AG04449 (cell line): ENCODE data around the gene WDR35.

Source experiments
- CTCF ChIA-PET: fragments of 350-600 bp; formaldehyde crosslinking; extraction: SDS; loops from one replicate; lab custom pipeline; 2021; ENCODE audit warnings: antibody characterized with exemption; lab: Yijun Ruan, JAX
- POLR2A ChIA-PET: fragments of 400-600, 350-600 bp; formaldehyde crosslinking; extraction: SDS; loops from one replicate; lab custom pipeline; 2020; ENCODE audit warnings: antibody characterized with exemption, inconsistent platforms; lab: Yijun Ruan, JAX
- DNase-seq: peaks from one replicate; pipeline ENCODE4 v3.0.0-alpha.2; 2010; ENCODE audit warnings: low read depth, low spot score
- H3K4me3 ChIP-seq: 2 replicates; pipeline ENCODE4 v1.5.1; 2011; ENCODE audit warnings: low read depth, mild to moderate bottlenecking, control low read depth, low read length
- TF ChIP-seq, protein P1 (sequence below): IDR thresholded peaks from one replicate; pipeline ENCODE4 v1.5.1; 2011; ENCODE audit warnings: mild to moderate bottlenecking, moderate library complexity, low read length, control low read depth, inconsistent platforms; ENCODE audit not compliant: insufficient read depth; ENCODE audit errors: missing control alignments

The WDR35 gene

GRCh38 chr2:19870792-19871191 is 119.1 kb downstream of the WDR35 start:
- no peak overlapping the region for H3K4me3 ChIP-seq
- TF ChIP-seq, protein P1, sequence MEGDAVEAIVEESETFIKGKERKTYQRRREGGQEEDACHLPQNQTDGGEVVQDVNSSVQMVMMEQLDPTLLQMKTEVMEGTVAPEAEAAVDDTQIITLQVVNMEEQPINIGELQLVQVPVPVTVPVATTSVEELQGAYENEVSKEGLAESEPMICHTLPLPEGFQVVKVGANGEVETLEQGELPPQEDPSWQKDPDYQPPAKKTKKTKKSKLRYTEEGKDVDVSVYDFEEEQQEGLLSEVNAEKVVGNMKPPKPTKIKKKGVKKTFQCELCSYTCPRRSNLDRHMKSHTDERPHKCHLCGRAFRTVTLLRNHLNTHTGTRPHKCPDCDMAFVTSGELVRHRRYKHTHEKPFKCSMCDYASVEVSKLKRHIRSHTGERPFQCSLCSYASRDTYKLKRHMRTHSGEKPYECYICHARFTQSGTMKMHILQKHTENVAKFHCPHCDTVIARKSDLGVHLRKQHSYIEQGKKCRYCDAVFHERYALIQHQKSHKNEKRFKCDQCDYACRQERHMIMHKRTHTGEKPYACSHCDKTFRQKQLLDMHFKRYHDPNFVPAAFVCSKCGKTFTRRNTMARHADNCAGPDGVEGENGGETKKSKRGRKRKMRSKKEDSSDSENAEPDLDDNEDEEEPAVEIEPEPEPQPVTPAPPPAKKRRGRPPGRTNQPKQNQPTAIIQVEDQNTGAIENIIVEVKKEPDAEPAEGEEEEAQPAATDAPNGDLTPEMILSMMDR, result no peak
- POLR2A ChIA-PET, result no interaction called here
- CTCF ChIA-PET, result no interaction called here
- no peak for DNase-seq

GRCh38 chr2:19868701-19869580 is 121.0 kb downstream of the WDR35 start:
- H3K4me3 ChIP-seq, result peak overlapping the region; percentile 50
- DNase-seq, result no peak
- ChIA-PET POLR2A (no interaction called here), CTCF (no interaction called here)
- TF ChIP-seq, protein P1, result no peak

GRCh38 chr2:19868224-19868623 is 121.7 kb downstream of the WDR35 start:
- no peak for DNase-seq
- peak overlapping the region; percentile 50 for H3K4me3 ChIP-seq
- ChIA-PET CTCF (no interaction called here), POLR2A (no interaction called here)
- TF ChIP-seq, protein P1, result no peak

DNA sequence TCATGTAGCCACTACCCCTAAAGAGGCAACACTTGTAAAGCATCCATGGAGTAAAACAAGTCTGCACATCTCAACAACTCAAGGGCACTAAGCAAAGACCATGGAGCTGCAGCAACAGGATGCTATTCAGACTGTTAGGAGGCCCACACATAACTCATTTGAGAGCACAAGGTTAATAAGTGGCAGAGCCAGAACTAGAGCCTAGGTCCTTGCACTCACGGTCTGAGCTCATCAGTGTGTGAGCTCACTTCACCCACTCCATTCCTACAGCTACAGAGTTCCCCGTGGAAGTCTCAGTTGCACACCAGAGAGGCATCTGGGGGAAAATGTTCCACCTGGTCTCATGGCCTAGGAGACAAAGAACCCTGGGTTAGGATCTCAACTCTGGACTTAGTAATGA is 123.1 kb downstream of the WDR35 start:
- H3K4me3 ChIP-seq, result no peak overlapping the region
- DNase-seq, result no peak
- ChIA-PET CTCF (interaction anchor here (0.7 to 6.3 kb wide), 5 partner anchors 8 to 501 kb away, joined by 3 to 82 read pairs (median 4); no protein-coding TSS in a partner anchor), POLR2A (no interaction called here)
- TF ChIP-seq, protein P1, result no peak

DNA sequence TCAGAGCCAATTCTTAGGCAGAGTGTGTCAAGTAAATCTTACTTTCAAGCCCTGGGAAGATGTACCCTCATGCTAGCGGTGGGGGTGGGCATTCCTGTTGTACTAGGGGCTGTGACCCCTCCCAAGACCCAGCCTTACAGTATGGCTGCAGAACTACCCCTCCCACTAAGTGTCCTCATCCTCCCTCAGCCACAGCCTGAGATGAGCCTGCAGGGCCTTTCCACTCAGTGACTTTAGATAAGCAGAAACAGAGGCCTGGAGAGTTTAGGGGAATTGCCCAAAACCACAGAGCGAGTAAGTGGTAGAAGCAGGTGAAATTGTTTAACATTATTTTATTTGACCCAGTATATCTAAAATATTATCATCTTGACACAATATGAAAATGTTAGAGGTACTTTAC is 124.8 kb downstream of the WDR35 start:
- no peak for DNase-seq
- ChIA-PET POLR2A (no interaction called here), CTCF (interaction anchor here (2.0 to 6.3 kb wide), 6 partner anchors 9 to 501 kb away, joined by 8 to 82 read pairs (median 19); no protein-coding TSS in a partner anchor)
- TF ChIP-seq, protein P1, result no peak
- no peak overlapping the region for H3K4me3 ChIP-seq

DNA sequence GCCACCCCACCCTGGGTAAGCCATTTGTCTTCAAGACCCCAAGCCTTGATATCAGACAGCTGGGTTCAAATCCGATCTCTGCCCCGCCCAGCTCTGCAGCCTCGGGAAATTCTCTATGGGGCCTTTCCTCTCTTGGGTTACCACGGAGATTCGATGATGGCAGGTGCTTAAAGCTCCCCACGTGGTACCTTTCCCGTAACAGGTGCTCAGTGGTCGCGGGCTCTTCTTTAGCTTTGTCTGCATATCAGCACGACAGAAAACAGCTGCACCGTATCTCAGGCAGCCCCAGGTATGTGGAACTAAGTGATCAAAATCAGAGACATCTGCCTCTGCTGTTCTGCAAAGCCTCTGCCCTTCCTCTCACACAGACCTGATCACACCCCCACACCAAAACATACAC is 125.5 kb downstream of the WDR35 start:
- TF ChIP-seq, protein P1, result no peak
- no peak for DNase-seq
- H3K4me3 ChIP-seq, result no peak overlapping the region
- POLR2A ChIA-PET, result no interaction called here
- CTCF ChIA-PET, result interaction anchor here (1.0 to 6.3 kb wide), 14 partner anchors 10 to 1476 kb away, joined by 3 to 82 read pairs (median 9); no protein-coding TSS in a partner anchor
